Neural cell (in vitro differentiated cells): Measurements from ENCODE around the gene FAM170B. TPM values are rescaled to one million over a fixed set of nuclear protein-coding genes. Genes with fewer than 3 reads are reported as not detected.

Experiments used
- H2AFZ ChIP-seq: fragments of 200-600, 300-800 bp; sonication (generic), shearing (Covaris generic); 2 replicates; pipeline ENCODE4 v1.6.0; 2014; ENCODE audit warnings: low read depth, mild to moderate bottlenecking, antibody characterized with exemption, low read length, moderate library complexity
- H3F3A ChIP-seq: fragments of 200-600 bp; shearing (Covaris generic); 2 replicates; pipeline ENCODE4 v1.6.1; 2016; ENCODE audit warnings: mild to moderate bottlenecking, moderate library complexity, mixed read lengths, antibody characterized with exemption, low read length; ENCODE audit not compliant: insufficient read depth, poor library complexity, severe bottlenecking
- H3K27ac ChIP-seq: fragments of 200-600, 300-800 bp; sonication (generic), shearing (Covaris generic); 2 replicates; pipeline ENCODE4 v1.5.1; 2014; ENCODE audit warnings: mild to moderate bottlenecking, low read length, moderate library complexity
- H3K27me3 ChIP-seq: fragments of 300-800, 200-600 bp; sonication (generic), shearing (Covaris generic); 2 replicates; pipeline ENCODE4 v1.6.0; 2014; ENCODE audit warnings: mild to moderate bottlenecking, low read depth, low read length, moderate library complexity; ENCODE audit not compliant: insufficient read depth
- H3K36me3 ChIP-seq: fragments of 300-800, 200-600 bp; sonication (generic), shearing (Covaris generic); 2 replicates; pipeline ENCODE4 v1.5.1; 2014; ENCODE audit warnings: mild to moderate bottlenecking, antibody characterized with exemption, low read length, moderate library complexity; ENCODE audit not compliant: insufficient read depth
- H3K4me2 ChIP-seq: fragments of 300-800, 200-600 bp; sonication (generic), shearing (Covaris generic); 2 replicates; pipeline ENCODE4 v1.6.0; 2014; ENCODE audit warnings: mild to moderate bottlenecking, low read length
- H3K4me3 ChIP-seq: fragments of 300-800, 200-600 bp; sonication (generic), shearing (Covaris generic); 2 replicates; pipeline ENCODE4 v1.5.1; 2014; ENCODE audit warnings: mild to moderate bottlenecking, low read length, moderate library complexity
- H3K79me2 ChIP-seq: fragments of 200-600 bp; shearing (Covaris generic); replicated peaks from 2 replicates; pipeline ENCODE4 v1.6.0; 2014; ENCODE audit warnings: mild to moderate bottlenecking, low read length, moderate library complexity; ENCODE audit not compliant: insufficient read depth
- H3K9ac ChIP-seq: fragments of 300-800, 200-600 bp; sonication (generic), shearing (Covaris generic); 2 replicates; pipeline ENCODE4 v1.6.1; 2016; ENCODE audit warnings: mild to moderate bottlenecking, low read length, mixed read lengths
- H3K9me2 ChIP-seq: fragments of 200-600 bp; shearing (Covaris generic); 2 replicates; pipeline ENCODE4 v1.6.1; 2016; ENCODE audit warnings: mild to moderate bottlenecking, low read length, mixed read lengths; ENCODE audit not compliant: insufficient read depth
- H3K9me3 ChIP-seq: fragments of 200-600, 300-800 bp; sonication (generic), shearing (Covaris generic); 2 replicates; pipeline ENCODE4 v1.6.1; 2016; ENCODE audit warnings: mild to moderate bottlenecking, mixed run types, low read length, moderate library complexity, mixed read lengths
- H4K20me1 ChIP-seq: fragments of 200-600 bp; shearing (Covaris generic); 2 replicates; pipeline ENCODE4 v1.6.1; 2016; ENCODE audit warnings: mild to moderate bottlenecking, mixed run types; ENCODE audit not compliant: insufficient read depth
- CTCF ChIP-seq: fragments of 450-650 bp; IDR thresholded peaks from 2 replicates; pipeline ENCODE4 v1.5.1; 2014; ENCODE audit warnings: antibody characterized with exemption, mild to moderate bottlenecking, moderate library complexity; ENCODE audit not compliant: poor library complexity, severe bottlenecking
- EP300 ChIP-seq: fragments of 450-650 bp; conservative IDR thresholded peaks from 2 replicates; pipeline ENCODE4 v1.6.1; 2014; ENCODE audit warnings: antibody characterized with exemption, mild to moderate bottlenecking, moderate library complexity; ENCODE audit not compliant: poor library complexity, severe bottlenecking
- EZH2 ChIP-seq: fragments of 200-600, 300-800 bp; shearing (Covaris generic), sonication (generic); IDR thresholded peaks from 2 replicates; pipeline ENCODE4 v1.6.1; 2014; ENCODE audit warnings: antibody characterized with exemption, low read length, borderline replicate concordance, mild to moderate bottlenecking; ENCODE audit not compliant: insufficient read depth, poor library complexity, severe bottlenecking
- MXI1 ChIP-seq: fragments of 450-650 bp; conservative IDR thresholded peaks from 2 replicates; pipeline ENCODE4 v1.6.1; 2014; ENCODE audit warnings: antibody characterized with exemption, mild to moderate bottlenecking; ENCODE audit not compliant: poor library complexity, severe bottlenecking
- POLR2AphosphoS5 ChIP-seq: IDR thresholded peaks from 2 replicates; pipeline ENCODE4 v1.6.1; 2012
- RAD21 ChIP-seq: fragments of 450-650 bp; conservative IDR thresholded peaks from 2 replicates; pipeline ENCODE4 v1.6.1; 2014; ENCODE audit warnings: antibody characterized with exemption, mild to moderate bottlenecking, moderate library complexity
- REST ChIP-seq: IDR thresholded peaks from 2 replicates; pipeline ENCODE4 v1.6.1; 2012; ENCODE audit warnings: borderline replicate concordance
- SMC3 ChIP-seq: fragments of 450-650 bp; conservative IDR thresholded peaks from 2 replicates; pipeline ENCODE4 v1.6.1; 2014; ENCODE audit warnings: antibody characterized with exemption, mild to moderate bottlenecking, moderate library complexity; ENCODE audit not compliant: poor library complexity
- TAF1 ChIP-seq: IDR thresholded peaks from 2 replicates; pipeline ENCODE4 v1.6.1; 2012; ENCODE audit warnings: low read depth
- polyA plus RNA-seq: library from polyadenylated mRNA; depleted of rRNA; stranded (reverse); fragments of >200 nt; gene quantifications from 2 replicates; pipeline ENCODE4 v1.2.3, GENCODE V29; 2014

Gene FAM170B
- polyA plus RNA-seq, 1 donor from 2014 or later: not detected

- TF ChIP-seq POLR2AphosphoS5: no peak
- no peak for TF ChIP-seq EZH2
- TF ChIP-seq REST: no peak
- TF ChIP-seq CTCF: no peak
- H4K20me1 ChIP-seq: no peaks in the 10 kb centered on the region
These were observed 34.8 kb downstream of the FAM170B start for GRCh38 chr10:49099046-49099445.

GRCh38 chr10:49096890-49097445 is 36.9 kb downstream of the FAM170B start:
- no peaks in the 10 kb centered on the region for H3K27me3 ChIP-seq
- no peaks in the 10 kb centered on the region for H3K9me2 ChIP-seq
- H4K20me1 ChIP-seq: no peaks in the 10 kb centered on the region
- H3F3A ChIP-seq: no peaks in the 10 kb centered on the region
- H3K4me3 ChIP-seq: no peak overlapping the region
- H3K4me2 ChIP-seq: no peak overlapping the region
- H3K27ac ChIP-seq: no peak overlapping the region
- no peak overlapping the region for H3K9ac ChIP-seq
- no peaks in the 10 kb centered on the region for H3K9me3 ChIP-seq
- H3K36me3 ChIP-seq: no peaks in the 10 kb centered on the region
- TF ChIP-seq TAF1: no peak
- H2AFZ ChIP-seq: no peak overlapping the region
- no peaks in the 10 kb centered on the region for H3K79me2 ChIP-seq

More at GRCh38 chr10:49099046-49099445, 34.8 kb downstream of the FAM170B start:
- no peak overlapping the region for H3K4me2 ChIP-seq
- H2AFZ ChIP-seq: no peak overlapping the region
- H3K27ac ChIP-seq: no peak overlapping the region
- no peaks in the 10 kb centered on the region for H3F3A ChIP-seq
- no peaks in the 10 kb centered on the region for H3K27me3 ChIP-seq
- H3K9me2 ChIP-seq: no peaks in the 10 kb centered on the region
- H3K79me2 ChIP-seq: no peaks in the 10 kb centered on the region
- no peak overlapping the region for H3K4me3 ChIP-seq
- no peak overlapping the region for H3K9ac ChIP-seq
- no peaks in the 10 kb centered on the region for H3K36me3 ChIP-seq
- H3K9me3 ChIP-seq: no peaks in the 10 kb centered on the region

- no peak overlapping the region for H3K9ac ChIP-seq
- H3K9me3 ChIP-seq: no peaks in the 10 kb centered on the region
- no peaks in the 10 kb centered on the region for H3K9me2 ChIP-seq
- no peaks in the 10 kb centered on the region for H3K27me3 ChIP-seq
- H3K36me3 ChIP-seq: no peaks in the 10 kb centered on the region
- no peaks in the 10 kb centered on the region for H3F3A ChIP-seq
- no peak for TF ChIP-seq REST
- no peak for TF ChIP-seq EP300
- no peak for TF ChIP-seq EZH2
- no peak for TF ChIP-seq TAF1
- TF ChIP-seq POLR2AphosphoS5: no peak
- no peak for TF ChIP-seq CTCF
- no peak for TF ChIP-seq RAD21
- TF ChIP-seq SMC3: no peak
- no peak for TF ChIP-seq MXI1
- no peaks in the 10 kb centered on the region for H4K20me1 ChIP-seq
- H3K4me2 ChIP-seq: no peak overlapping the region
- H3K79me2 ChIP-seq: no peaks in the 10 kb centered on the region
- H3K27ac ChIP-seq: no peak overlapping the region
- H2AFZ ChIP-seq: no peak overlapping the region
- H3K4me3 ChIP-seq: no peak overlapping the region
These were observed 39.2 kb downstream of the FAM170B start for GRCh38 chr10:49094646-49095045.
